GM23248 (cell line): ENCODE measurements around the gene STARD3.

Source experiments
- EZH2 ChIP-seq: fragments of 200-600 bp; sonication (generic); IDR thresholded peaks from 2 replicates; pipeline ENCODE4 v1.6.1; 2018; ENCODE audit warnings: antibody characterized with exemption, mild to moderate bottlenecking; ENCODE audit not compliant: insufficient read depth, poor library complexity, severe bottlenecking
- EZH2phosphoT487 ChIP-seq: fragments of 200-600 bp; sonication (generic); IDR thresholded peaks from 2 replicates; pipeline ENCODE4 v1.6.1; 2018; ENCODE audit warnings: antibody characterized with exemption, moderate library complexity, mild to moderate bottlenecking, low read depth; ENCODE audit not compliant: insufficient read depth

- TF ChIP-seq EZH2phosphoT487, result no peak
- TF ChIP-seq EZH2, result peak; percentile 64
Measured at GRCh38 chr17:39600288-39600996, 36.5 kb upstream of the STARD3 start.
